ENCODE measurements around the gene EDNRB. TPM values are rescaled to one million over a fixed set of nuclear protein-coding genes. Genes with fewer than 3 reads are reported as not detected.
"Not testable (repeated sequence)": the region's sequence is repeated elsewhere in the genome, so short reads cannot be mapped to it uniquely, and the experiment has no call there.

EDNRB gene
- polyA plus RNA-seq, 1 of the 3 experiments (the other 2 are of a cell fraction): not detected

DNA sequence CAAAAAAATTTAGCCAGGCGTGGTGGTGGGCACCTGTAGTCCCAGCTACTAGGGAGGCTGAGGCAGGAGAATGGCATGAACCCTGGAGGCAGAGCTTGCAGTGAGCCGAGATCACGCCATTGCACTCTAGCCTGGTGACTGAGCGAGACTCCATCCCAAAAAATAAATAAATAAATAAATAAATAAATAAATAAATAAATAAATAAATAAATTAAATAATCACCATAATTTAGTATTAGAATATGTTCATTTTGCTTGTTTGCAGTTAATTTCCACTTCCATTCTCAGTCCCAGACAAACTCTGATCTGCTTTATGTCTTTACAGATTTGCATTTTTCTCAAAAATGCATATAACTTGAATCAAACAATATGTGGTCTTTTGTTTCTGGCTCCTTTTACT is 70.6 kb downstream of the EDNRB start:
- H3K4me1 ChIP-seq (ENCODE audit: control insufficient read depth in 1 of 2, insufficient read depth in 2 of 2, low read depth in 1 of 2, low read length in 1 of 2); H3K9me2 ChIP-seq; H2AFZ ChIP-seq (ENCODE audit: low read depth); POLR2A ChIA-PET; H3K4me3 ChIP-seq (ENCODE audit: low read depth in 2 of 2, low read length in 1 of 2); H3K9ac ChIP-seq; H4K20me1 ChIP-seq (ENCODE audit: insufficient read depth); DNase-seq; H3K79me2 ChIP-seq (ENCODE audit: insufficient read depth); H3K36me3 ChIP-seq (replicated peaks in 1 of 2; ENCODE audit: control insufficient read depth in 1 of 2, insufficient read depth in 2 of 2, low read length in 1 of 2); H3K9me3 ChIP-seq; H3K27ac ChIP-seq (ENCODE audit: low read depth in 2 of 2, low read length in 1 of 2); H3F3A ChIP-seq (replicated peaks; ENCODE audit: insufficient read depth); H3K4me2 ChIP-seq; H3K27me3 ChIP-seq (ENCODE audit: insufficient read depth); CTCF ChIA-PET: not testable (repeated sequence)
- WGBS (ENCODE audit: low lambda C conversion rate): 58% methylated on average over 4 of the region's 4 CpGs

DNA sequence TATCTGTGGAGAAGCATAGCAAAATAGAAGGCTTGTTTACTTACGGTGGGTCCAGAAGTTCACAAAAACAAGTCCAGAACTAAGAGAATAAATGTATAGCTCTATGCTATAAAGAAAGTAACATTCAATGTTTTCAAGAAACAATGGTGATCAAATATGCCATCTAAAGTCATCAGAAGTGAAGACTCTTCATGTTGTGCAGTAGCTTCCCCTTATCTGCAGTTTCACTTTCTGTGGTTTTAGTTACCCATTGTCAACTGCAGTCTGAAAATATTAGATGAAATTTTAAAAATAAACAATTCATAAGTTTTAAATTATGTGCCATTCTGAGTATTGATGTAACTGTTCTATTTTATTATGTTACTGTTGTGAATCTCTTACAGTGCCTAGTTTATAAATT is 72.5 kb downstream of the EDNRB start:
- no peak overlapping the region for H3K4me2 ChIP-seq
- POLR2A ChIA-PET: no interaction called here
- H3K4me3 ChIP-seq (ENCODE audit: low read depth in 2 of 2, low read length in 1 of 2): no peak overlapping the region
- H3K27ac ChIP-seq (ENCODE audit: low read depth in 2 of 2, low read length in 1 of 2): no peak overlapping the region
- no peaks in the 10 kb centered on the region for H3F3A ChIP-seq (replicated peaks; ENCODE audit: insufficient read depth)
- CTCF ChIA-PET: no interaction called here
- no peaks in the 10 kb centered on the region for H3K36me3 ChIP-seq (replicated peaks in 1 of 2; ENCODE audit: control insufficient read depth in 1 of 2, insufficient read depth in 2 of 2, low read length in 1 of 2)
- no peaks in the 10 kb centered on the region for H3K9me3 ChIP-seq
- no peaks in the 10 kb centered on the region for H4K20me1 ChIP-seq (ENCODE audit: insufficient read depth)
- no peaks in the 10 kb centered on the region for H3K9me2 ChIP-seq
- H3K27me3 ChIP-seq (ENCODE audit: insufficient read depth): no peaks in the 10 kb centered on the region
- no peak overlapping the region for H2AFZ ChIP-seq (ENCODE audit: low read depth)
- 15% methylated on average over 1 of the region's 1 CpG for WGBS (ENCODE audit: low lambda C conversion rate)
- TF ChIP-seq SIN3A (IDR thresholded peaks at IDR 0.05; ENCODE audit: borderline replicate concordance, low read depth, low read length): no peak
- TF ChIP-seq, protein P1, sequence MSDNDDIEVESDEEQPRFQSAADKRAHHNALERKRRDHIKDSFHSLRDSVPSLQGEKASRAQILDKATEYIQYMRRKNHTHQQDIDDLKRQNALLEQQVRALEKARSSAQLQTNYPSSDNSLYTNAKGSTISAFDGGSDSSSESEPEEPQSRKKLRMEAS (IDR thresholded peaks at IDR 0.05; ENCODE audit: low read depth): no peak
- TF ChIP-seq, protein P2, sequence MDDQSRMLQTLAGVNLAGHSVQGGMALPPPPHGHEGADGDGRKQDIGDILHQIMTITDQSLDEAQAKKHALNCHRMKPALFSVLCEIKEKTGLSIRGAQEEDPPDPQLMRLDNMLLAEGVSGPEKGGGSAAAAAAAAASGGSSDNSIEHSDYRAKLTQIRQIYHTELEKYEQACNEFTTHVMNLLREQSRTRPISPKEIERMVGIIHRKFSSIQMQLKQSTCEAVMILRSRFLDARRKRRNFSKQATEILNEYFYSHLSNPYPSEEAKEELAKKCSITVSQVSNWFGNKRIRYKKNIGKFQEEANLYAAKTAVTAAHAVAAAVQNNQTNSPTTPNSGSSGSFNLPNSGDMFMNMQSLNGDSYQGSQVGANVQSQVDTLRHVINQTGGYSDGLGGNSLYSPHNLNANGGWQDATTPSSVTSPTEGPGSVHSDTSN (IDR thresholded peaks at IDR 0.05): no peak
- TF ChIP-seq CHD2 (IDR thresholded peaks at IDR 0.05; ENCODE audit: low read length, partially characterized antibody): no peak
- TF ChIP-seq MXI1 (IDR thresholded peaks at IDR 0.05; ENCODE audit: low read depth, low read length): no peak
- TF ChIP-seq MEF2A (IDR thresholded peaks at IDR 0.05; ENCODE audit: borderline replicate concordance, low read depth): no peak
- TF ChIP-seq ELF1 (IDR thresholded peaks at IDR 0.05): no peak
- TF ChIP-seq EZH2phosphoT487 (IDR thresholded peaks at IDR 0.05; ENCODE audit: borderline replicate concordance, low read depth): no peak
- no peak for TF ChIP-seq TAF1 (IDR thresholded peaks at IDR 0.05; ENCODE audit: borderline replicate concordance, low read depth, low read length)
- no peaks in the 10 kb centered on the region for H3K4me1 ChIP-seq (ENCODE audit: control insufficient read depth in 1 of 2, insufficient read depth in 2 of 2, low read depth in 1 of 2, low read length in 1 of 2)
- H3K9ac ChIP-seq: no peak overlapping the region
- no peak for DNase-seq
- H3K79me2 ChIP-seq (ENCODE audit: insufficient read depth): no peaks in the 10 kb centered on the region

Small RNAs within 50 kb of the gene (small RNA-seq; reads per million reads assigned to genes)
- gene RN7SL810P: 0 reads per million in 7 experiments

Other genes starting within 250 kb of the EDNRB start
- gene SLAIN1, start 221.1 kb downstream of the EDNRB start, polyA plus RNA-seq (2012; rRNA removed): 1.6 and 1.8 TPM in 2 replicates